HG02970 (cell line): ENCODE results near the gene ABI3.
A peak's percentile ranks its signal among the peaks of the same experiment; 100 is the strongest.
"Not testable (repeated sequence)": the region's sequence is repeated elsewhere in the genome, so short reads cannot be mapped to it uniquely, and the experiment has no call there.

Source experiments
- ATAC-seq: cut with Tn5 transposase; IDR thresholded peaks from one replicate; pipeline ENCODE4 v1.9.1; 2021; ENCODE audit warnings: mild to moderate bottlenecking, moderate library complexity, moderate number of reproducible peaks; ENCODE audit not compliant: unreplicated experiment, low FRiP score

Gene ABI3, protein sequence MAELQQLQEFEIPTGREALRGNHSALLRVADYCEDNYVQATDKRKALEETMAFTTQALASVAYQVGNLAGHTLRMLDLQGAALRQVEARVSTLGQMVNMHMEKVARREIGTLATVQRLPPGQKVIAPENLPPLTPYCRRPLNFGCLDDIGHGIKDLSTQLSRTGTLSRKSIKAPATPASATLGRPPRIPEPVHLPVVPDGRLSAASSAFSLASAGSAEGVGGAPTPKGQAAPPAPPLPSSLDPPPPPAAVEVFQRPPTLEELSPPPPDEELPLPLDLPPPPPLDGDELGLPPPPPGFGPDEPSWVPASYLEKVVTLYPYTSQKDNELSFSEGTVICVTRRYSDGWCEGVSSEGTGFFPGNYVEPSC

DNA sequence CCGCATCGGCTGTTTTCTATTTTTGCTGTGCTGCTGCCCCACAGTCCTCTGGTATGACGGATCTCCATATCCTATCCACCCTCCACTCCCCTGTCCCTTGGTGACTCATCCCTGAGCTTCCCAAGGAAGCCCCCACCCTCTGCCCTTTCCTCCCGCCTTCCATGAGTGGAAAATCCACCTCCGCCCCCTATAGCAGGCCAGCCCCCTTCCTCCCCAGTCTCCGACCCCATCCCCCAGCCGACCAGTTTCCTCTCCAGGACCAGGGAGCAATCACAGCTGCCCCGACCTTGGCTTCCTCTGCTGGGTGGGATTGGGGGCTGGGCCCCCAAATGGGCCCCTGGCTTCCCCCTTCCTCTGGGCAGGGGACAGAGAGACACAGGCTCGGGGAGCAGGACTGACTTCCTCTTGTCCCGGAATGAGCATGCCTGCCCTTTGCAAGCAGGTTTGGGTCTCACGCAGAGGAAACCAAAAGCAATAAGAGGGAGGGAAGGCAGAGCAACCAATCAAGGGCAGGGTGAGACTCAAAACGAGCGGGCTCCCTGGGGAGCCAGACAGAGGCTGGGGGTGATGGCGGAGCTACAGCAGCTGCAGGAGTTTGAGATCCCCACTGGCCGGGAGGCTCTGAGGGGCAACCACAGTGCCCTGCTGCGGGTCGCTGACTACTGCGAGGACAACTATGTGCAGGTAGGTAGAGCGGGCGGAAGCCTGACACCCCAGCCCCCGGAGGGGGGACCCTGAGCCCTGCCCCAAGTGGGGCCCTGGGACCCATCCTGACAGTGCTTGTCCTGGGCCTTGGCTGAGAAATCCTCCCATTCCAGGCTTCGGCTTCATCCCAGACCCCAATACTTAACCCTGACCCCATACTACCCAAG is at the start of gene ABI3, which contains the start of gene GNGT2:
Gene ABI3 (plus strand): TSS at position 550 of the 872 bp plus-strand sequence. CDS start 18 bp downstream, at position 568.
Gene GNGT2 (minus strand): TSS at position 417 of the 872 bp plus-strand sequence. CDS start 3,152 bp downstream, outside the sequence.
- ATAC-seq, result no peak

DNA sequence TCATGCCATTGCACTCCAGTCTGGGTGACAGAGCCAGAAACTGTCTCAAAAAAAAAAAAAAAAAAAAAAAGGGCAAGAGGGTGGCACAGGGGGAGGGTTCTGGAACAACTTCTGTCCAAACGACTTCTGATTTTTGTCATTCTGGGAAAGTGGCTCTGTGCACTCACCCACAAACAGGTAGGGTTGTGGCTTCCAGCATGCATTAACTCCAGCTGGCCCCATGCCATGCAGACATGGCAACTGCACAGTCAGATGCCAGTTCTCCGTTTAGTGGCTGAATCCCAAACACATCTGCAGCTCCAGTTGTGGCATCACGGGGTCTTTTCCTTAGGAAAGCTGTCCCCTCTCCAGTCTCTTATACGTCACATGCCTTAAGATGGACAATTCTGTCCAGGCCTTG is 47.6 kb upstream of the ABI3 start:
- no peak for ATAC-seq

DNA sequence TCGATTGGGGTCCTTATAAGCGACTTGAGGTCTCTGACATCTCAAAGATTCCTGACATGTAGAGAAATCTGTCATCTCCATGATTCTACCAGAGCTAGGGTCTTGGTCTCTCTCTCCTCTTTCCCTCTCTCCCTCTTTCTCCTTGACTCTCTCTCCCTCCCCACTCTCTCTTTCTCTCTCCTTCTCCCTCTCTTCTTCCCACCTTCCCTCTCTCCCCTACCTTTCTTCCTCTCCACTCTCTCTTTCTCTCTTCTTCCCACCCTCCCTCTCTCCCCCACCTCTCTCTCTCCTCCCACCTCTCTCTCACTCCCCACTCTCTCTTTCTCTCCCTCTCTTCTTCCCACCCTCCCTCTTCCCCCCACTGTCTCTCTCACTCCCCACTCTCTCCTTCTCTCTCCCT is 45.4 kb upstream of the ABI3 start:
- no peak for ATAC-seq

DNA sequence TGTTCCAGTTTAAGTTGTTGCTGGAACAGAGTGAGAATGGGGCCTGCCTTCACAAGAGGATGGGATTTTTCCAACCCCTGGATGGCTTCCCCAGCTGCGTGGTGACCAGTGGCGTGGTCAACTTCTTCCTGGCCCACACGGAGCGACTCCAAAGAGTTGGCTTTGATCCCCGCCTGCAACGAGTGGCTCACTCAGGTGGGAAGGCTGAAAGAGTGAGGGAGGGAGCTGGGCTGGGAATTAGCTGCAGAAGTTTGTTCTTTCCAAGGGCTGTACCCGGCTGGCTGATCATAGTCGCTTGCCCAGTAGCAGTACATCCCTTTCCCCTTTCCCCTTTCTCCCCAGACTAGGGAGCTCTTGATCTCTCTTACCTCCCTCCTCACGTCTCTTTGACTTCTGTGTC is 41.8 kb upstream of the ABI3 start:
- no peak for ATAC-seq

DNA sequence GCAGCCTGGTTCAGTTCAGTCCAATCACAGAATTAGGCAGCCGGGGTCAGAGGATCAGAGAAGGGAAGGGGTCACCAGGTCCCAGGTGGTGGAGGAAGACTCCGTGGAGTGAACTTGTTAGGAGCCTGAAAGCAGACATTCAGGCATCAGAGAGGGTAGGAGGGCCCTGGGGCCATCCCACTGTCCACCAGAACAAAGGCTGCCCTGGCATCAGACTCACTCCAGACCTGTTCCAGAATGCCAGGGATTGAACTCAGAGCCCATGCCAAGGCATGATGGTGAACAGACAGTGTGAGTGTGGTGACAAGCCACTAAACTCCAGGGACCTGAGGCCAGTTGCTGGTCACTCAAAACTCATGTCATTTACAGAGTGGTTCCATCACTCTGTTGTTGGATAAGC is 40.3 kb upstream of the ABI3 start:
- ATAC-seq, result no peak

DNA sequence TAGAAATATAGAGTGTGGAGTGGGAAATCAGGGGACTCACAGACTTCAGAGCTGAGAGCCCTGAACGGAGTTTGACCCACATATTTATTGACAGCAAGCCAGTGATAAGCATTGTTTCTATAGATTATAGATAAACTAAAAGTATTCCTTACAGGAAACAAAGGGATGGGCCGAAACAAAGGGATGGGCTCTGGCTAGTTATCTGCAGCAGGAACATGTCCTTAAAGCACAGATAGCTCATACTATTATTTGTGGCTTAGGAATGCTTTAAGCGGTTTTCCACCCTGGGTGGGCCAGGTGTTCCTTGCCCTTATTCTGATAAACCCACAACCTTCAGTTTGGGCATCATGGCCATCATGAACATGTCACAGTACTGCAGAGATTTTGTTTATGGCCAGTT is 39.8 kb upstream of the ABI3 start:
- not testable (repeated sequence) for ATAC-seq

DNA sequence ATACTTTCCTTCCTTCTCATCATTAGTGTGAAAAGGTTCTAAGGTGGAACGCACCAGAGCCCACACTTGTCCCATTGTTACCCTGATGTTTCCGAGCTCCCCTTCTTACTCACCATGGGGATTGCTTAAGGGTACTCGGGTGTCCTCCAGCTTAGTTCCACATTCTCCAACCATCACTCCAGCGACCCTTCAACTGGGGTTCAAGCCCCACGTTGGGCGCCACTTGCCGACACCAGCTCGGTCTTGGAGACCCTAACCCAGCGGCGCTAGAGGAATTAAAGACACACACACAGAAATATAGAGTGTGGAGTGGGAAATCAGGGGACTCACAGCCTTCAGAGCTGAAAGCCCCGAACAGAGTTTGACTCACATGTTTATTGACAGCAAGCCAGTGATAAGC is 34.5 kb upstream of the ABI3 start:
- ATAC-seq, result not testable (repeated sequence)

DNA sequence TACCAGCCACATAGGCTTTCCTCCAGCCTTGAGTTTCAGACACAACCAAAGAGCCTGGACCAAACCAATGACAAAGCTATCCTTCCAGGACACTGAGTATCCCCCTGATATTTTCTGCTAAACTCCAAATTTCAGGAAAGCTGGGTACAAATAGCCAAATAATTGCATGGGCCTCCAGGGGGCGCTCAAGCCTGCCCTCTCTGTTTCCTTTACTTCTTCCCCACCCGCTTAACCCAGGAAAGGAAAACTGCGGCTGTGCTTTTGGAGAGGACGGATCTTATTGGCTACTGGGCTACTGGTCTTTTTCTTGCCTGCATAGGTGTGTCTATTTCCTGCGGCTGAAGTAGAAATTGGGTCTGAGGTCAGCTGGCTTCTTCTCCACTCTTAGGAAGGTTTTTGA is 30.2 kb upstream of the ABI3 start:
- ATAC-seq, result no peak

DNA sequence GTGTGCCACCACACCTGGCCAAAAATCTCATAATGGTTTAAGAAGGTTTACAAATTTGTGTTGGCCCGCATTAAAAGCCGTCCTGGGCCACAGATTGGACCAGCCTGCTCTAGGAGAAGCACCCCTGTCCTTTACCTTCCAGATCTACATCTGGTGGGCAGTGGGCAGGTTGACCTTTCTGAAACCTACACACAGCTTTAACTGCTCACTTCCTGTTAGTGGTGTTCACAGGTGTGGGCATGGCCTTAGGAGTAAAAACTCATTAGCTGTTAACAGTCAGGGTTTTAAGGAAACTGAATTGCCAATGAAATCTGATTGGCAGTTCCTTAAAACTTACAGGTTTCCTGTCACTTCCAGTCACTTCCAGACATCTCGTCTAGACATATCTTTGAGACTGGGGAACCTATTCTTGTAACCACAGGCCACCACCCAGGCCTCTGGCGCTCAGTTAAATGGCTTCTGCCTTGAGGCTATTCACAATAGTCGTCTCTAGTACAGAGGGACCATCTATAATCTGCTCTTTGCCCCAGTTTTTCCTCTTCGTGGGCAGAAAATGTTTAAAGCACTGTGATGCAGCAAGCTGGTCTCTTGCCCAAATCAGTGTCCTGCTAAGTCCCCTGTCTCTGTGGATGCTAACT is 29.4 kb upstream of the ABI3 start:
- ATAC-seq, result no peak

DNA sequence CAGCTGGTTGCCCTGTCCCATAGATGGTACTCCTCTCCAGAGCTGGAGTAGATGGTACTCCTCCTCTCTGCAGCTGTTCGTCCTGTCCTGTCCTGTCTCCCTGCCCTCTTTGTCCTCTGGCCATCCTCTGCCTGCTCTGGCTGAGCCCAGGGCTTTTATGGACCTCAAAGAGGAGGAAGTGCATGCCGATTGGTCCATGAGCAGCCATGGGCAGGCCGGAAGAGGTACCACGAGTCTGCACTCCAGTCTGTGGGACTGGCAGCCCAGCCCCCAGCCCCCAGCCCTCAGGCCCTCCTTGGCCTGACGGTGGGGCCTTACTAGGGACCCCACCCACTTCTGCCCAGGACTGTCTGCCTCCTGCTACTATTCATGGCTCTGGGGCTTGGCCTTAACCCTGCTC is 27.2 kb upstream of the ABI3 start:
- no peak for ATAC-seq

DNA sequence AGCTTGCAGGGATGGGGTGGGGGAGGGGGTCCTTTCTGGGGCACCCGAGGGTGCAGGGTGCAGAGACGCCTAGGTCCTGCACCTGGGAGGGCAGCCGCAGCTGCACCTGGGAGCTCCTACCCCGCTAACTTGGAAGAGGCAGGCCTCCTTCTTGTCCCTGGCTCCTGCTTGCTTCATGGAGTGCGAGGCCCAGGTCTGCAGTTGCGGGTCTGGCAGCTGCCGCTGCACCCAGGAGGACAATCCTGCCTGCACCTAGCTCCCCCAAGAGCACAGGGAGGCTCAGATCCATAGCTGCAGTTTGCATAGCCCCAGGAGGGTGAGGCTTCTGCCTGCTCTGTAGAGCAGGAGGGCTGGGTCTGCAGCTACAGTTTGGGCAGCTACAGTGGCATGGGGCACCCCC is 26.7 kb upstream of the ABI3 start:
- ATAC-seq, result no peak

DNA sequence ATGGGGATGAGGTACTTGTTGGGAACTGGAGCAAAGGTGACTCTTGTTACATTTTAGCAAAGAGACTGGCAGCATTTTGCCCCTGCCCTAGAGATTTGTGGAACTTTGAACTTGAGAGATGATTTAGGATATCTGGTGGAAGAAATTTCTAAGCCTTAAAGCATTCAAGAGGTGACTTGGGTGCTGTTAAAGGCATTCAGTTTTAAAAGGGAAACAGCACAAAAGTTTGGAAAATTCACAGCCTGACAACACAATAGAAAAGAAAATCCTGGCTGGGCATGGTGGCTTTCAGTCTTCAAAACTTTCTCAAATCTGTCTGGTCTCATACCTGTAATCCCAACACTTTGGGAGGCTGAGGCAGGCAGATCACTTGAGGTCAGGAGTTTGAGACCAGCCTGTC is 26.0 kb upstream of the ABI3 start:
- ATAC-seq, result not testable (repeated sequence)

DNA sequence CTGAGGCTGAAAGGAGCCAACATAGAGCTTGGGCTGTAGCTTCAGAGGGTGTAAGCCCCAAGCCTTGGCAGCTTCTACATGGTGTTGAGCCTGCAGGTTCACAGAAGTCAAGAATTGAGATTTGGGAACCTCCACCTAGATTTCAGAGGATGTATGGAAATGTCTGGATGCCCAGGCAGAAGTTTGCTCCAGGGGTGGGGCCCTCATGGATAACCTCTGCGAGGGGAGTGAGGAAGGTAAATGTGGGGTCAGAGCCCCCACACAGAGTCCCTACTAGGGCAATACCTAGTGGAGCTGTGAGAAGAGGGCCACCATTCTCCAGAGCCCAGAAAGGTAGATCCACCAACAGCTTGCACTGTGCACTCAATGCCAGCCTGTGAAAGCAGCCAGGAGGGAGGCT is 25.1 kb upstream of the ABI3 start:
- ATAC-seq, result not testable (repeated sequence)

DNA sequence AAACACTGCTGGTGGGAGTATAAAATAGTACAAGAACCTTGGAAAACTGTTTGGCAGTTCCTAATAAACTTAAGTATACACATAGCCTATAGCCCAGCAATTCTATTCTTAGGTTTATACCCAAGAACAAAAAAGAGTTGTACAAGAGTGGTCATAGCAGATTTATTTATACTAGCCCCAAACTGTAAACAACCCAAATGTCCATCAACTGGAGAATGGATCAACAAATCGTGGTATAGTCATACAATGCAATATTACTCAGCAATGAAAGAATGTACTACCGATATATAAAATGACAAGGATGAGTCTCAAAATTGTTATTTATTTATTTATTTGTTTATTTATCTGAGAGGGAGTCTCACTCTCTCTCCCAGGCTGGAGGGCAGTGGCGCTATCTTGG is 23.2 kb upstream of the ABI3 start:
- ATAC-seq, result no peak

DNA sequence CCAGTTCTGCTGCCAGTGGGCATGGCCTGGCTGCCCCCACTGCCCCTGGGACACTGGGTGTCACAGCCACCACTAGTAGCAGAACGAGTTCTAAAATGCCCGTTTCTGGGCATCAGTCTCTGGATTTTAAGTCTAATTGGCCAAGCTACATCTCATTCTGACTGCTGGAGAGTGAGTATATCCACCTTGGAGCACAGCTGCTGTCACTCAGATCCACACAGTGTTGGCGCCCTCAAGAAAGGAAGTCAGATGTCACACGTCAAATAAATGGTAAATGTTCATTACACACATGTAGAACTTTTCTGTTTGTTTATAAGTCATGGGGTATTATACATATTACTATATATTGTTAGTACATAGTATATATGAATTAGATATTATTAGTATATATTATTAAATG is 19.6 kb upstream of the ABI3 start:
- ATAC-seq, result no peak

DNA sequence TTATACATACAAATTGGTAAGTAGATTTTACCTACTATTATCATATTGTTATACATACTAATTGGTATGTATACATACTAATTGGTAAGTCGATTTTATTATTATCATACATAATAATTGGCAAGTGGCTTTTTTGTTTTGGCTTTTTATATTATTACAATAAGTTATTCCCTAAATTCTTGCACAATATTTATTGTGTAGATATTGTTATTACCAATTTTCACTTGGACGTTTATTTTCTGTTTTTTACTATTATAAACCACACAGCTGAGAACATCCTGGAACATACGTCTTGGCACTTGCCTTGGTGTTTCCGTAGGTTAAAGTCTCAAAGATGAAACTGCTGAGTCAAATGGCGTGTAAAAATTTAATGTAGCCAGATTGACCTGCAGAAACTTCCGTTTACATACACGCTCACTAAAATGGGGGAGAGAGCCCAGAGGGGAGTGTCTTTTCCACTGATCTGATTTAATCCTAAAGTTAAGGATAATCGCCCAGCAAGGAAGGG is 19.0 kb upstream of the ABI3 start:
- ATAC-seq, result peak; percentile 3

DNA sequence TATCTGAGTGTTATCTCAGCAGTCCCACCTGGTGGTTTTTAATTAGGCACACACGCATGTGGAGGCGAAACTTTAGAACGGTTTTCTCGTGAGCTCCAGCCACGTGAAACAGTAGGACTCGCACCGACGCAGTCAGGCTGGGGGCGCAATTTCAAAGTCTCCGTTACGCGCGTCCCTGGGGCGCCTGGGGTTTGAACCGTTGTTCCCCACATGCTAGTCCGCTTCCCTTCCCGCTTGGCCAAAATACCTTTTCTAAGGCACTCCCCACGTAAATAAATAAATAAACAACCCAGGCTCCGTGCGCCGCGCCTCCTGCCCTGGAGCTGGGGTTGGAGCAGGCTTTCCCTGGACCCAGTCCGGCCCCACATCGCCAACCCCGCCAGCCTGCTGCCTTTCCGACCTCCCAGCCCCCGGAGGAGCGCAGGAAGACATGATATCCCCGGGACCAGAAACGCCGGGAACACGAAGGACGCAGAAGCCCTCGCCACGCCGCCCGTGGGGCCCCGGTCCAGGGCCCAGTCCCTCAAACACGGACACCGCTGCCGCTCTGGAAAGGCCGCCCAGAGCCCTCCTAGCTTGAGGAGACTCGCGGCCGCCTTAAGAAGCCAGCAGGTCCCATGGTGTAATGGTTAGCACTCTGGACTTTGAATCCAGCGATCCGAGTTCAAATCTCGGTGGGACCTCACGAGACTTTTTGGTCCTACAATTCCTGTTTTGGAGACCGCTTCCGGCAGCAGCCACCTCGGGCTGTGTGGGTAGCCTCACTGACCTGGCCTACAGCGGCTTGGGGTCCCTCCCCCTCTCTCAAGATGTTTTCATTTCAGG is 18.4 kb upstream of the ABI3 start:
- peak; percentile 49 for ATAC-seq

DNA sequence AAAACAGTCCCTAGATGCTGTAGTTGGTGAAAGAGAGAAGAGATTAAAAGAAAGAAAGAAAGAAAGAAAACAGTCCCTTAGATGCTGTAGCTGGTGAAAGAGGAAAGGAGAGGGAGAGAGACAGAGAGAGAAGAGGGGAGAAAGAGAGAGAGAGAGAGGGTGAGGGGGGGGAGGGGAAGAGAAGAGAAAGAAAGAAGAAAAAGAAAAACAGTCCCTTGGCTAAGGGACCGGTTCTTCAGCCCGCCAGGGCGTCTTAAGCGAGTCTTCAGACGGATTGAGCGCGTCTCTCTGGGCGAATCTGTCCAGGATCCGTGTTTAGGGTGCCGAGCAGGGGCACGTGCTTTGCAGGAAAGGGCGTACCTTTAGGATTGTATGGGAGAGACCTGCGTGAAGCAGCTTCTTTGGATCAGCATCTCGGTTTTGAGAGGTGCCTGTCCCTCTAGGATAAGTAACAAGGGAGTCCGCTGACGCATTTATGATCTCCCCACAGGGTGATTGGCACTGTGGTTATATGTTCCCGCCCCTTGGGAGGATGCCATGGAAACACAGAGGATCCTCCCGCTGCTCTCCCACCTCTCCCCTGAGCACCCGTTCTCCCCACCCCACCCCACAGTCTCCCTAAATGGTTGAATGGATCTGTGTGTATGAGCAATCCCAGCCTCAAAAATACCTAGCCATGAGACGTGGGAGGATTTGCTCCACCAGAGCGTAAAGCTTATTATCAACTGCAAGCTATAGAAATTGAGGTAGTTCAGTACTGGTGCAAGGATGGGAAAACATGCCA is 16.8 kb upstream of the ABI3 start:
- no peak for ATAC-seq

DNA sequence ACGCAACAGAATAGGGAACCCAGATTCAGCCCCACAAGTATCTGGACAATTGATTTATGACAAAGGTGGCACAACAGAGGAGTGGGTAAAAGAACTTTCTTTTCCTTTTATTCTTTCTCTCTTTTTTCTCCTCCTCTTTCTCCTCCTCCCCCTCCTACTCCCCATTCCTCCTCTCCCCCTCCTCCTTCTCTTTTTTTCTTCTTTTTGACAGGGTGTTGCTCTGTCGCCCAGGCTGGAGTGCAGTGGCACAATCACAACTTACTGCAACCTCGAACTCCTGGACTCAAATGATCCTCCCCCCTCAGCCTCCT is 16.3 kb upstream of the ABI3 start:
- no peak for ATAC-seq
